Middle frontal gyrus (tissue), 1 donor: ENCODE measurements around the gene DNMT3A.

Experiments used
- DNase-seq: peaks from one replicate; pipeline ENCODE4 v3.0.0-alpha.2; 2015; ENCODE audit warnings: low spot score; ENCODE audit errors: extremely low spot score

DNMT3A gene

DNA sequence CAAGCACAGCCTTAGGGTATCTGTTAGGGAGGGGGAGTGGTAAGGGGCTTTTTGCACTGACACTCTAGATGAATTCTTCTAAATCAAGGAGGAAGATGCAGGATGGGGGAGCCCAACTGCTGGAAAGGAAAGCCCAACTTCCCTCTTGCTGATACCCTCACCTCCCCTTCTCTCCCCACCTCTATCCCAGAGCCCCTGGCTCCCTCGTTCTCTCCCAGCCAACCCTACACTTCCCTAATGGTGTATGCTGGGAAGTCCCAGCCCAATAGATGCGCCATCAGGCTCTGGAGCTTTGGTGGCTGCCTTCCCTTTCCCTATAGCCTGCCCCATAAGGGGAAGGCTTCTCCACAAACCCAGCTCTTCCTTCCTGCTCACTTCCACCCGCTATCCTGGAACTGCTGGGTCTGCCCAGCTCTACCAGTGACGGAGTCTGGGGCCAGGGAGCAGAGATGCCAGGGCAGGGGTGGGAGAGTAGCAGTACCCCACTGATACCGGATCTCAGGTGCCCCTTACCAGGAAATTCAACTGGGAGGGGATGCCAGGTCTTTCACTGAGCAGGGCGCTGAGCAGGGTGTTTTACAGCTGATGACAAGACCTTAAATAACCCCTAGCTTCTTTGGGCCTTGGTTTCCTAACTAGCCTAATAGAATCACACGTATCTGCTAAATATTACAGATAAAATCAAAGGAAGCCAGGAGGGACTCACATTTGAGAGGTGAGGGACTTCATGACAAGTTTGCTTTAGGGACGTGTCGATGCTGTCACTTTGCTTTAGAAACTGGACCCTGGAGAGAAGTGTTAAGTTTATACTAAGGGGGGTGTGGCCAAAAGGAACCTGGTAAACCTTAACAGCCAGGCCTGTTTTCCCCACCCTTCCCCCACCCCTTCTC, 82.6 kb downstream of the DNMT3A start:
- no peak for DNase-seq

DNA sequence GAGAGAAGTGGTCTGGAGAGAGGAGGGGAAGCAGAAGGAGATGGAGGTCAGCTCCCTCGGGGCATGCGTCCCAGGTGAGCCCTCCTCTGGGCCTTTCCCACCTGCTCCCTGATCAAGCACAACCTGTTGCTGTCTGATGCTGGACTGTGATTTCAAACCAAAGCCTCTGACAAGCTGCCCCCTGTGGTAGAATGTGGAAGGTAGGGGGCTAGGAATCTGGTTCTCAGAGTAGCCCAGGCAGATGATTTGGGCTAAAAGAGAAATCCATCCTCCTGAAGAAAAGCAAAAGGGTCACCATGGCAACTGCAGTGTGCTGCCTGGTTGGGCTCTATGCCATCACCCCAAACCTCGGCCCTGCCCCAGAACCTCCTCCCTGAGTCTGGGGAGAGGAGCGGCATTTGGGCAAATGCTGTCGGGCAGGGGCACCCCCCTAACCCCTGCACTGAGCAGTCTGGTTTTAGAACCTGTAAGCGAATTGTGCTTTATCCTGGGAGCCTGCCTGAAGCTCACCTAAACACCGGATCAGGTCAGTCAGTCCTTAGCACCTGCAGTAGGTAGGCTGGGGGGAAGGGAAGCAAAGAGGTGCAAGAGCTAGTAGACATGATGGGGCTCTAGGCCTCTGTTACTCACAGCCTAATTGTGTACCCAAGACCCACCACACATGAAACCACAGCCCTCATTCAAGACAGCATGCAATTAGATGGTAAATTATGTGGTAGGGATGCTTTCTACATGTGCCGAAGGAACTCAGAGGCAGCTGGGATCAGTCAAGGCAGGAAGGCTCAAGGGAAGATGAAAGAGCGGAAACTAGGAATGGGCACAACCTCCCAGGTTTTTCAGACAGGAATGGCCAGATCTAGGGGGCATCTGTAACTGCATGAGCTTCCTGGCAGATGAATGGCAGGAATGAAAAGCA, 83.5 kb downstream of the DNMT3A start:
- DNase-seq: no peak

DNA sequence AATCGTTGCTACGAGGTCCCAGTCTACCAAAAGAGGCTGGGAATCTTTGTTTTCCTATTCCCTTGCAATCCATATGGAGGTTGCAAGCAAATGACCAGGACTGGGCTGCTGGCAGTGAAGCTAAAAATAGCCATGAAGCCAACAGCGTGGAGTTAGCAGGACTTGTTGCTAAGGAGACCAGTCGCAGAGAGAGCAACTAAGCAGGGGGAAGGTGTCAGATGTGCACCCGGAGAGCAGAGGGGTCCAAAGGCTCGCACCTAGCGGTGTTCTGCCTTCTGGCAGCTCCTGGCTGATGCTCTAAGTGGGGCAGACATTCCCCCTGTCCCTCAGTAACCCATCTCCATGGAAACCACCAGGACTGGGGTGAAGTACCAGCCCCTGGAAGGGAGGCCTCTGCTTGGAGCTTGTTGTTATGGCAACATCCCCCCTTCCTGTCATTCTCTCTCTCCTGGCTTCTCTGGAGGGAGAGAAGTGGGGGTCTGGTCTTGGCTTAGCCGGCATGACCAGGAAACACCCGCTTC, 84.6 kb downstream of the DNMT3A start:
- no peak for DNase-seq

DNA sequence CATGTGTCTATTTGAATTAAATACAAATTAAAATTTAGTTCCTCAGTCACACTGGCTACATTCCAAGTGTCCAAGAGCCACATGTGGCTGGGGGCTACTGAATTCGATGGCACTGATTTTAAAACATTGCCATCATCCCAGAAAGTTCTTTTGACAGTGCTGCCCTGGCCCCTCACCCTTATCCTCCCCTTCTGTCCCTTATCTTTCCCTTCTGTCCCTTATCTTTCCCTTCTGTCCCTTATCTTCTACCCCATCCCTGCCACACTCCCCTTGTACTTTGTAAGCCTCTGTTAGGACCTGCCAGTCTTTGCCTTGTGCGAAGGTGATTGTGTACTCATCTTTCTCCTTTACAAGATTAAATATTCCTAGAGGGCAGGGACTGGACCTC, 85.2 kb downstream of the DNMT3A start:
- DNase-seq: no peak

DNA sequence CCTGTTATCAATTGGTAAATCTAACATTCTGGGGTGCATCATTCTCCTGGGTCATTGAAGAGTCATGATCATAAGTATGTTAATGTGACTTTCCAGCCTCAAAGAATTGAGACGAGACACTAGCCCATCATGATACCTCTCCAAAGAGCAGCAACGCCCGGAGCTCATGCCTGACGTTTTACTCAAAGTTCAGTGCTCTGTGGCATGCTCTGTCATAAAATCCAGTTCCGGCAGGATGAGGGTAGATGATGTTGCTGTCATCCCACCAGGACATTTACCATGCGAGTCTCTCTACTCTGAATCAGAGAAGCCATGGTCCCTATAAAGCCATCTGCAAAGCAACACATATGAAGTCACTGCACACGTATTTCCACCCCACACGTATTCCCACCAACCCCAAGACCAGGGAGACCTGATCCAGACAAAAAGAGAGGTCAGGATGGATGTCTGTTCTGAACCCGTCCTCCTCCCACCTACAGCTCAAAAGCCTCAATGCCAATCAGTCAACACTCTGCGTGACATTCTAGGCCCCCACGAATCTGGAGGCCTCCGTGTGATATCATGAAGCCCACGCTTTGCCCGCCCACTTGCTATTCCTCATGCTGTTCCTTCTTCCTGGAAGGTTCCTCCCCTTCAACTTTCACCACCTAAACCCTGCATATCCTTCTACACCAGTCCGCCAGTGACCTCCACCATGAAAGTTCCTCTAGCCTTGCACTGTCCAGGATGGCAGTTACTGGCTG, 85.8 kb downstream of the DNMT3A start:
- DNase-seq: no peak

DNA sequence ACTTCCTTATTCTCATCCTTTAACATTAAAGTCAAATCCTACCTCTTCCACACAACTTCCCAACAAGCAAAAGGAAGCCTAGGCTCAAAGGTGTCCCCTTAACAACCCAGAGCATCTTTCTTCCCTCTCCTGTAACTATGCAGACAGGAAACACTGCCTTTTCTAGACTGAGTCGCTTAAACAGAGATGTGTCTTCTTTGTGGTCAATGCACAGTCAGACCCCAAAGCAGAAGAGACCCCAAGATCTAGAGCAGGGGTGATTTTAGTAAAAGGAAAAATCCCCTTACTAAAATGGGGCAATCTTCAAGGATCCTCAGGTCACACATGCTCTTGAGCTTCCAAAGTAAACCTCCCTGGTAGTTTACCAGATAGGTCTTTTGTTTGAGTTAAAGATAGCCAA, 86.8 kb downstream of the DNMT3A start:
- no peak for DNase-seq

DNA sequence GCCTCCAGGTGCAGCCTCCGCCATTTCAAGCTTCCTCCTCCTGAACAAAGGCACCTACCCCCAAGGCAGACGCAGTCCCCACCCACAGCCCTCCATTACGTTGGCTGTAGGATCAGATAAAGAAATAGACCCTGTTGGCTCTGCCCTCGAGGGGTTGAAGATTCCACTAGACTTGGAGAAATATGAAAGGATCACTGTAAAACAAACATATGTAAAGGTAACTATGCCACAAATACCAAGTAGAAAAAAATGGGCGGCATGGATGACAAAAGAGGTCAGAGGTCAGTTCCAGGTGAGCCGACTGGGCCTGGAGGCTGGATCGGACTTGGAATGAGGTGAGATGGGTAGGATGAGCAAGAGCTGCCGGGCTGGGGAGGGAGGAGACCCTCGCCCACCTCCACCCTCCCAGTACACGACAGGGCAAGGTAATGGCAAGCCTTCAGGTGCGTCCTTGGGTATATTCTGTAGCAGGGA, 88.5 kb downstream of the DNMT3A start:
- DNase-seq: no peak

DNA sequence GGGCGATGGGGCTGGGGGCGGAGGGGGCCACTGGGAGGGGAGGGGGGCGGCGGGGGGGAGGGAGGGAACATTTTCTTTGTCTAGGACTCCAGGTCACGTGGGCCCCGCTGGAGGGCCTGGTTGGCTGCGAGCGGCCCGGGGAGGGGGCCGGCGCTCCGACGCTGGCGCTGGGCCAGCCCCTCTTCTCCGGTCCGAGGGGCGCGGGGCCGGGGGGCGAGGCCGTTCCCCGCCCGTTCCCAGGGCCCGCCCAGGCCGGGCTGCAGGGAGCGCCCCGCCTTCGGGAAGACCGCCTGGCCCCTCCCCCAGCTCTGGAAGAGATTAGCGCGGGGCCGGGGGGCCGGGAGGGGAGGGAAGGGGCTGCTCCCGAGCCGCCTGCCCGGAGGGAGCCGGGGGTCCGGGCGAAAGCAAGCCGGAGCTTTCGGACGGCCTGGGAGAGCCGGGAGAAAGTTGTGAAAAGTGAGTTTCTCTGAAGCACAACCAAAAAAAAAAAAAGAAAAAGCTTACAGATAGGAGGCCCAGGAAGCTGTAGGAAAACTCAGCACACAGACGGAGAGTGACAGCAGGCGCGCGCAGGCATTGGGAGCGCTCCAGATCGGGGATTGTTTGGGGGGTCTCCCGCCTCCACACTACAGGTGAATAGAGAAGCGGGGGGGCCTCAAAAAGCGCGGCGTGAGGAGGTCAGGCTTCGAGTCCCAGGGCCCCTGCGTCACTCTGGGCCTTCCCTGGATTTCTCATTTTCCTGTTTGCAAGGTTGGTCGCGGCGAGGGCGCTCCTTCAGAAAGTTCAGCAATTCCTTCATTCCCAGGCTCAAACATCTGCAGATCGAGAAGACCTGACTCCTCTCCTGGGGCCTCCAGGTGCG, 89.2 kb downstream of the DNMT3A start:
- DNase-seq: no peak

DNA sequence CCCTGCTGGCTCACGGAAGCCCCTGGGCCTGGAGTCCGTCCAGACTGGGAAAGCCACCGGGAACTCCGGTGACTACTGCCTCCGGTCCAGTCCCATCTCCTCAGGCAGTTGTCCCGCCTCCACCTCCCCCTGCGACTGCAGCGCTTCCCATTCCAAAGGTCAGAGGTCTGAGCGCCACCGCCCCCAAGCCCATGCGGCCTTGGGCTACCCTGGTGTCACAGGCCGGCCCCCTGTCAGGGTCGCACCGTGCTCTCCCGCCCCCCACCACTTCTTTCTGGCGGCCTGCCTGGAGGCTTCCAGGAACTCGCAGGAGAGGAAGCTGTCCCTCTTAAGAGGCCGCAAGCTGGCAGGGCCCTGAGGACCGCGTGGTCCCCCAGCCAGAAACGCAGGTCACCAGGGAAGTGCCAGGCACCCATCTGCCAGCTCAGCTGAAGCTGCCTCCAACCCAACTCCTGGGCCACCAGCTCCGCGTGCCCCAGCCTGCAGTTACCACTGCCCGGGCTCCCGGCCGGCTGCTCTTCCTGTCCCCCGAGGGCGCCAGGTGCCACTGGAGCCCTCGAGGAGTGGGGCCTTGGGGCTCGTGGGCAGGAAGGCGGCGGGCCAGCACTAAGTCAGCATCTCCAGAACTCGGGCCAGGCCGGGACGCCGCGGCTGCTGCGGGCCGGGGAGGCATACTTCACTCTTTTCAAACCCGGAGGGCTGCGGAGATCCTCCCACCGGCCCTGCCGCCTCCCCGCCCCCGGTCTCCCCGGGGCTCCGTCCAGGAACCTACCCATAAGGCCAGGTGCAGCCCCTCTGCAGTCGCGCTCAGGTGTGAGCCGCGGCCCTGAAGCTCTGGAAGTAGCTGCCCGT, 90.1 kb downstream of the DNMT3A start:
- no peak for DNase-seq

DNA sequence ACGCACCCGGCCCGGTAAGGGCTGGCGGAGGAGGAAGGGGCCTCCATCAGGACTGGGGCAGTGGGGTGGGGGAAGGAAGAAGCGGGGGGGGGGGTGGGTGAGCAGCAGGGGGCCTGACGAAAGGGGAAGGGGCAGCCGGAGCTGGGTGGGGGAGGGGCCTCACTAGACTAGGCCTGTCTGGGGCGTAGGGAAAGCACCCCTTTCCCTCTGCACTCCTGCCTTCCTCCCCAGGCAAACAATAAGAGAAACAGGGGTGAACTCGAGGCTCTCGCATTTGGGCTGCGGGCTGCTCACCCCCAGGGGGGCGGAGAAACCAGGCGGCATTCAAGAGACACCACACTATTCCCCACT, 90.7 kb downstream of the DNMT3A start:
- no peak for DNase-seq

DNA sequence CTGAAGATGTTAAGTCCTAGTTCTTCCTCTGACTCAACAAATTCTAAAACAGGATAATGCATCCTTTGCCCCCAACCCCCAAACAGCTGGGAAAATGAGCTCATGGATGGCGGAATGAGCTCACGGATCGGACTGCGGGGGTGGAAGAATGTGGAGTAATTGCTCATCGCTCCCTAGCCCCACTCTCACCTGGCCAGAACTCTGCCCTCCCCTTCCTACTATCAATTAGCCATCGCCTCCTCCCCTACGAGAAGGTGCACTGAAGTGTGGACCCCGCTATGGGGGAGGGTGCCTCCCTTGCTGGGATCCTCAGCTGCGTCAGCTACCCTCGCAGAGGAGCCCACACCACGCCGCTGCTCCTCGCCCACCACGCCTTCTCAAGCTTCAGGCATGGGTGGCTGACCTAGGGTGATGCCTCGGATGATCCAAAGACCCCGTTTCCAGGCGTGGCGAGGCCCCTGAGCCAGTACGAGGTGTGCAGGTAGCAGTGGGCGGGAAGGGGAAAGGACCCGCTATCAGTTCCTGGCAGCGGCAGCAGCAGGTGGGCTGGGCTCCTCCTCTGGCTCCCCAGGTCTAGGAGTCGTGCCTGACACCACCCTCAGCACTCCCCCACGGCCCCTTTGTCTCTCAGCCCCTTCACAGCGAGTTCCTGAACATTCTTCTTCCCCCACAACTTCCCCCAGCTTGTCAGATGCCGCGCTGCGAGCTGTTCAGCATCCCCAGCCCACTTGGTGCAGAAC, 91.2 kb downstream of the DNMT3A start:
- peak; percentile 29 for DNase-seq

DNA sequence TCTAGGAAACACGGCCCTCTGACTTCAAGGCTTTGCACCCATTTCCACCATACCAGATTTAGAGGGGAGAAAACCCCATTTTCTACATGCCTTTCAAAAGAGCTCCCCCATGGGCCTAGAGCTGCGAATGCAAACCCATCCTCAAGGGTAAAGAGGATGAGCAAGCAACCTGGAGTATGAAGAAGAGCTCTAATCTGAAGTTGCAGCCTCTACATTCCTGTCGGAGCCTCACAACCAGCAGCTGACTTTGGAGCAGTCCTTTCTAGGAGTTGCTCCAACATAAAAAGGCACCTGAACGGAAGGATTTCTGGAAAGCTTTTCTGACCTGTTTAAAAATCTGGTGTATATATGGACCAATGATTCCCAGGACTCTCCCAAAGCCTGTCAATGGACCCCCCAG, 91.9 kb downstream of the DNMT3A start:
- DNase-seq: no peak

DNA sequence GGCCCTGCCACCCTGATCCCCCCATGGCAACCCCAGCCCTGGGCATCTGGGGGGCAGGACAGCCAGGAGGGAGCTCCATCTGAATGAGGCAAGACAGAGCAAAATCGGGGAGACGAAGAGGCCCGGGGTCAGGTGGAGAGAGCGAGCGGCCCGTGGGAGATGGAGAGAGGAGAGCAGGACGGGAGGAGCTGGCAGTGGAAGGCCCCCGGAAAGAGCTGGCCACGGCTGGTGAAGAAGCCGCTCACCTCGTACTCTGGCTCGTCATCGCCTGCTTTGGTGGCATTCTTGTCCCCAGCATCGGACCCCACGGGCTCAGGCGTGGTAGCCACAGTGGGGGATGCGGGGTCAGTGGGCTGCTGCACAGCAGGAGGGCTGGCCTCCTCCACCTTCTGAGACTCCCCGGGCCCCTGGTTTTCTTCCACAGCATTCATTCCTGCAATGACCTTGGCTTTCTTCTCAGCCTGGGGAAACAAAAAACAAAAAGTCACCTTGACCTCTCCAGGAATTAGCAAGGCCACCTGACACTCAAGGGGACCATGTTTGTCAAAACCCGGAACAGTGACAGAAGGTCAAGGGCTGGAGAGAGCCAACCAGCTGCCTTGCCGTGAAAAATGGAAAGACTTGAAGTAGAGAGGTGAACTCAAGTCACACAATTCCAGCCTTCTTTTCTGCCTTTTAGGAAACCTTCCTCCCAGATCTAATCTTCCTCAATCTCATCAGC, 93.8 kb downstream of the DNMT3A start:
- DNase-seq: no peak

DNA sequence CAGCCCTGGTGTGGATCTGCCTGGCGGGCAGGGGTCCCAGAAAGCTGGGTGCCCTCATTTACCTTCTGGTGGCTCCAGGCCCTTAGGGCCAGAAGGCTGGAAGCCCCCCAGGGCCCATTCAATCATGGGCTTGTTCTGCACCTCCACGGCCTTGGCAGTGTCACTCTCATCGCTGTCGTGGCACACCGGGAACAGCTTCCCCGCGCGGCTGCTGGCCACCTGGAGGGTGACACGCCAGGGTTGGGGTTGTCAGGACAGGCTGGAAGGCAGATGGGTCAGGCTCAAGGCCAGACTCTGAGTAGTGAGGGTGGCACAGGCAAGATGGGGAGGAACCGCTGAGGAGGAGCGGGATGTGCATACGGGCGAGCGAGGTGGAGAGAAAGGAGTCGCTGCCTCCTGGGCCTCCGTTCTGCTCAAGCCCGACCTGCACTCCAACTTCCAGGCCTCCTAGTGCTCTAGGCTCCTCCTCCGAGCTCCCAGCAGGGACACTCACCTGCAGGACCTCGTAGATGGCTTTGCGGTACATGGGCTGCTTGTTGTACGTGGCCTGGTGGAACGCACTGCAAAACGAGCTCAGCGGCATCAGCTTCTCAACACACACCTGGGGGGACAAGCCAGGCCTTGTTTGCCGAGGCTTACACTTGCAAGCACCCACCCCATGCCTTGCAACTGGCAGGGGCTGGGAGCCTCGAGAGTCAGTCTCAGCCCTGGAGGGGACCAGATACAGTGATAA, 95.0 kb downstream of the DNMT3A start:
- DNase-seq: no peak

DNA sequence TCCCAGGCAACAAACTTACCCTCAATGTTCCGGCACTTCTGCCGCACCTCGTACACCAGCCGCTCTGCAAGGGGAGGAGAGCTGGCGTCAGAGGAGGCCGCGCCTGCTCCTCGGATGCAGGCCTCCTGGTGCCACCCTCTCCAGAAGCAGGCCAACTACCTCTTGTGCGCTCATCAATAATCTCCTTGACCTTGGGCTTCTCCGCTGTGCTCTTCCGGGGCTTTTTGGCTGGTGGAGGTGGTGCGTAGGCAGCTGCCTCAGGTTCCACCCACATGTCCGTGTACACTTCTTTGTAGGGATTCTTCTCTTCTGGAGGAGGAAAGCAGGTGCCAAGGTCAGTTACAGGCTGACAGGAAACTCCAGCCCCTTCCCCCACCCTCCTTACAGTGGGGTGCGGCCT, 95.7 kb downstream of the DNMT3A start:
- DNase-seq: no peak

DNA sequence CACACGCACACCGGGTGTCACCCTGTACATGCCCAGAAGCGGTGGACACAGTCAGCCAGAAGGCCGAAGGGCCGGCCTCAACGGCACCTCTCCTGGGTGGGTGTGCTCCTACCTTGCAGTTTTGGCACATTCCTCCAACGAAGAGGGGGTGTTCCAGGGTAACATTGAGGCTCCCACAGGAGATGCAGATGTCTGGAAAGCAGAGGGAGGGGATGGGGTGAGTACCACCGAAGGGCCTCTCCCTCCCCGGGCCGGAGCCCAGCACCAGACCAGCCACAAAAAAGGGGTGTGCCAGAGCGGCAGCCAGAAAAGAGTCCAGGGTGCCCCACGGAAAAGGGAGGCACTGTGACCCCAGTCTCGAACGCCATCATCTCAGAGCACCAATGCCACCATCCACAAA, 96.6 kb downstream of the DNMT3A start:
- DNase-seq: no peak

DNA sequence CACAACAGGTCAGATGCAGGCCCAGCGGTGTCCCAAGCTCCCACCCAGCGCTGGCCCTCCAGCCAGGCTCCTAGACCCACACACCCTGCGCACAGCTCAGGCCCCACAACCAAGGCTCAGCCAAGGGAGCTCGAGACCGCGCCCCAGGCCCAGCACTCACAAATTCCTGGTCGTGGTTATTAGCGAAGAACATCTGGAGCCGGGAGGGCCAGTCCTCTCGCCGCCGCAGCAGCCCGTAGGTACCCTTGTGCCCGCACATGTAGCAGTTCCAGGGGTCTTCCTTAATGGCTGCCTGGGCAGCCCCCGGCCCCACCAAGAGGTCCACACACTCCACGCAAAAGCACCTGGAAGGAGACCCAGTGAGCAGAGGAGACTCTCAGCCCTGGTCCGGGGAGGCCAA, 97.7 kb downstream of the DNMT3A start:
- no peak for DNase-seq

DNA sequence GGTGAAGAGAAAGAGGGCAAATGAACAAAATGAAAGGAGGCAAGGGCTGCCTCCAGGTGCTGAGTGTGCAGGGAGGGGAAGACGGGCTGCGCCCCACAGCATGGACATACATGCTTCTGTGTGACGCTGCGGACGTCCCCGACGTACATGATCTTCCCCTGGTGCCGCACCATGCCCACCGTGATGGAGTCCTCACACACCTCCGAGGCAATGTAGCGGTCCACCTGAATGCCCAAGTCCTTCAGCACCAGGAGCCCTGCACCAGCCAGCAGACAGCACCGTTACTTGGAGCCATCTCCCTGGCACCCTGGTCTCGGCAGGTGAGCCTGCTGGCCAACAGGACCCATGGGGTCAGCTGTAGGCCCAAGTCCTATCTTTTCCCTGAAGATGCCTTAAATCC, 100.3 kb downstream of the DNMT3A start:
- DNase-seq: no peak
